GM23248 (cell line): ENCODE measurements around the gene HPSE. TPM values are rescaled to one million over a fixed set of nuclear protein-coding genes. Genes with fewer than 3 reads are reported as not detected.
"Not testable (repeated sequence)": the region's sequence is repeated elsewhere in the genome, so short reads cannot be mapped to it uniquely, and the experiment has no call there.

Source experiments
- DNase-seq: peaks from one replicate; pipeline ENCODE4 v3.0.0-alpha.2; 2015
- H2AFZ ChIP-seq: fragments of 200-600 bp; sonication (generic); 2 replicates; pipeline ENCODE4 v1.6.1; 2016; ENCODE audit warnings: antibody characterized with exemption
- H3F3A ChIP-seq: fragments of 200-600 bp; sonication (generic); 2 replicates; pipeline ENCODE4 v1.6.1; 2016; ENCODE audit warnings: mild to moderate bottlenecking, antibody characterized with exemption, mixed run types; ENCODE audit not compliant: insufficient read depth
- H3K27ac ChIP-seq: fragments of 200-600 bp; sonication (generic); 2 replicates; pipeline ENCODE4 v1.5.1; 2016; ENCODE audit warnings: mild to moderate bottlenecking
- H3K27me3 ChIP-seq: fragments of 200-600 bp; sonication (generic); replicated peaks from 2 replicates; pipeline ENCODE4 v1.6.1; 2016; ENCODE audit warnings: mild to moderate bottlenecking; ENCODE audit not compliant: insufficient read depth
- H3K36me3 ChIP-seq: fragments of 200-600 bp; sonication (generic); 2 replicates; pipeline ENCODE4 v1.6.1; 2016; ENCODE audit warnings: low read depth, mild to moderate bottlenecking
- H3K4me1 ChIP-seq: fragments of 200-600 bp; sonication (generic); 2 replicates; pipeline ENCODE4 v1.6.1; 2016; ENCODE audit warnings: mild to moderate bottlenecking; ENCODE audit not compliant: insufficient read depth
- H3K4me2 ChIP-seq: fragments of 200-600 bp; sonication (generic); one replicate; pipeline ENCODE4 v1.6.1; 2016; ENCODE audit warnings: mild to moderate bottlenecking; ENCODE audit not compliant: unreplicated experiment
- H3K4me3 ChIP-seq: fragments of 200-600 bp; sonication (generic); 2 replicates; pipeline ENCODE4 v1.5.1; 2016; ENCODE audit warnings: mild to moderate bottlenecking
- H3K79me2 ChIP-seq: fragments of 200-600 bp; sonication (generic); 2 replicates; pipeline ENCODE4 v1.6.1; 2016; ENCODE audit warnings: mild to moderate bottlenecking; ENCODE audit not compliant: insufficient read depth
- H3K9ac ChIP-seq: fragments of 200-600 bp; sonication (generic); 2 replicates; pipeline ENCODE4 v1.6.1; 2016; ENCODE audit warnings: mild to moderate bottlenecking
- H3K9me2 ChIP-seq: fragments of 200-600 bp; sonication (generic); 2 replicates; pipeline ENCODE4 v1.6.1; 2016; ENCODE audit warnings: mixed run types, mild to moderate bottlenecking, moderate library complexity; ENCODE audit not compliant: insufficient read depth
- H3K9me3 ChIP-seq: fragments of 200-600 bp; sonication (generic); one replicate; pipeline ENCODE4 v1.6.1; 2017; ENCODE audit warnings: low read depth
- H4K20me1 ChIP-seq: fragments of 200-600 bp; sonication (generic); 2 replicates; pipeline ENCODE4 v1.6.0; 2016; ENCODE audit not compliant: insufficient read depth
- EZH2 ChIP-seq: fragments of 200-600 bp; sonication (generic); IDR thresholded peaks from 2 replicates; pipeline ENCODE4 v1.6.1; 2018; ENCODE audit warnings: antibody characterized with exemption, mild to moderate bottlenecking; ENCODE audit not compliant: insufficient read depth, poor library complexity, severe bottlenecking
- EZH2phosphoT487 ChIP-seq: fragments of 200-600 bp; sonication (generic); IDR thresholded peaks from 2 replicates; pipeline ENCODE4 v1.6.1; 2018; ENCODE audit warnings: antibody characterized with exemption, moderate library complexity, mild to moderate bottlenecking, low read depth; ENCODE audit not compliant: insufficient read depth
- WGBS, 2 experiments: methylation state at CpG; one replicate each; pipeline ENCODE4 v1.1.6; 2015 to 2017; ENCODE audit warnings: low lambda C conversion rate in 2 of 2, low coverage in 1 of 2; ENCODE audit errors: missing lambda C conversion rate in 2 of 2; 5-methylcytosine and 5-hydroxymethylcytosine counted together
- in situ Hi-C: fragments of 300-500 bp; cut with MboI; formaldehyde crosslinking; loops from 2 replicates; pipeline ENCODE4 v1.15.0; 2020
- polyA plus RNA-seq: library from polyadenylated mRNA; unstranded; fragments of >200 nt; fragmentation: Nextera tagmentation; extraction: Ambion mirVana; gene quantifications from 2 replicates; pipeline ENCODE4 v1.2.1, GENCODE V29; 2016
- total RNA-seq: library from RNA; depleted of rRNA; stranded (reverse); fragments of >200 nt; shearing (Covaris generic); gene quantifications from 2 replicates; pipeline ENCODE4 v1.2.3, GENCODE V29; 2014

HPSE gene
- total and polyA plus RNA-seq, 2 experiments from 2014 or later = 0.54 to 1.5 TPM

DNA sequence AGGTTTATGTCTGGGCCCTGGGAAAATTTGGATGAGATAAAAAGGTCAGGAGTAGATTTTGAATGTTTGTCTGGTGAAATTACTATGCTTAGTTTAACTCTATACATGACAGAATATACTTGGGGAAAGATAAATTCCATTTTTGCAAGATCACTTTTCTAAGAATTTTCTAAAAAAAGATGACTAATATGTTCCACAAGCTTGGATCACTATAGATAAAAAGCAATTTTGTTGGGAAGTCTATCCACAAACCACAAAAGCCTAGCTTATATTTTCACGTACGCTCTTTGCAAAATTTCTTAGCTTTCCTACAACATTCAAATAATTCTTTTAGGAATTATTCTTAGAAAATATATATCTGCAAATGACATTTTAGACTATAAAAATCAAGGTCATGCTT, 29.5 kb downstream of the HPSE start:
- Histone ChIP-seq H3K4me3 (no peak overlapping the region), H3F3A (no peaks in the 10 kb centered on the region), H3K9ac (no peak overlapping the region), H3K4me2 (no peak overlapping the region), H3K27me3 (no peaks in the 10 kb centered on the region), H3K79me2 (no peaks in the 10 kb centered on the region), H4K20me1 (no peaks in the 10 kb centered on the region), H3K36me3 (no peaks in the 10 kb centered on the region), H3K4me1 (no peaks in the 10 kb centered on the region), H3K9me2 (no peaks in the 10 kb centered on the region), H2AFZ (no peak overlapping the region), H3K9me3 (no peaks in the 10 kb centered on the region), H3K27ac (no peak overlapping the region)
- in situ Hi-C loops = no loop called here
- TF ChIP-seq EZH2phosphoT487 (no peak), EZH2 (no peak)
- WGBS, 2 experiments = 88 to 91% methylated on average over 2 of the region's 2 CpGs
- peak; percentile 4 for DNase-seq

DNA sequence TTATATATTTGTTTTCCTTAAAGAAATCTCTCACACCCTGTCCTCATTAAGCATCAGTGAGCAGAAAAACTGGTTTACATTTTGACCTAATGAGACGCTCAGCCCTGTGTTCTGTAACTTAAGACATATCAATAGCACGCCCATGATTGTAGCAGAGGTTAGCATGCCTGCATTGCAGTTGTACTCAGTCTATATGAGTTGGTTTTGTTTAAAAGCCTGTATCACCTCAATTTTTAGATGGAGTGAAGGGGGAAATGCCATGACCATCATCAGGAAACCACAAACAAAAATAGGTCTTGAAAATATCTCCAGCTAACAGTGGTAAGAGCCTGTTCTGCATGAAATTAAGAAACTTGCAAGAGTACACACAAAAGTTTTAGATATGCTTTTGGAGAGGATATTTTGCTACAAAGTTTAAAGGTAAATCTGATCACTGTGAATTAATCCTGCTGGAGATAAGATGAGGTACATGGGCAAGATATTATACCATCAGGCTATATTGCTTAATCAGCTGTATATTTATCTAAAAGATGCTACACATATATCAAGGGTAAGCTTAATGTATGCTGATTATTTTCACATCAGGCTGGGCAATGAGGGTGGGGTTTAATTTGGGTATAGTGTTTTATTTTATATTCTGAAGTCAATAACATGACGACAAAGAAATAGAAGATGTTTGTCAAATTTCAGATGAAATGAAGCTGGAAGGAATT, 36.9 kb downstream of the HPSE start:
- no peak overlapping the region for H3K9ac ChIP-seq
- H3K4me1 ChIP-seq = no peaks in the 10 kb centered on the region
- H3K79me2 ChIP-seq = no peaks in the 10 kb centered on the region
- no peak overlapping the region for H2AFZ ChIP-seq
- H3K27ac ChIP-seq = no peak overlapping the region
- no peak overlapping the region for H3K4me3 ChIP-seq
- H3K4me2 ChIP-seq = no peak overlapping the region
- WGBS, 2 experiments = 60 to 62% methylated on average over 3 of the region's 3 CpGs
- H4K20me1 ChIP-seq = no peaks in the 10 kb centered on the region
- H3K9me2 ChIP-seq = no peaks in the 10 kb centered on the region
- H3K9me3 ChIP-seq = no peaks in the 10 kb centered on the region
- H3K36me3 ChIP-seq = no peaks in the 10 kb centered on the region
- in situ Hi-C loops = no loop called here
- H3K27me3 ChIP-seq = no peaks in the 10 kb centered on the region
- DNase-seq = no peak
- TF ChIP-seq EZH2 (no peak), EZH2phosphoT487 (no peak)
- no peaks in the 10 kb centered on the region for H3F3A ChIP-seq

- no peaks in the 10 kb centered on the region for H3K36me3 ChIP-seq
- no peaks in the 10 kb centered on the region for H3K9me3 ChIP-seq
- H3K79me2 ChIP-seq = no peaks in the 10 kb centered on the region
- no peaks in the 10 kb centered on the region for H3F3A ChIP-seq
- no peaks in the 10 kb centered on the region for H3K4me1 ChIP-seq
- no peaks in the 10 kb centered on the region for H3K27me3 ChIP-seq
- TF ChIP-seq EZH2phosphoT487 = no peak
- no peak for TF ChIP-seq EZH2
- H3K9me2 ChIP-seq = no peaks in the 10 kb centered on the region
- H3K27ac ChIP-seq = no peak overlapping the region
- H3K9ac ChIP-seq = no peak overlapping the region
- H3K4me3 ChIP-seq = no peak overlapping the region
- in situ Hi-C loops = no loop called here
- 78 to 82% methylated on average over 8 of the region's 8 CpGs for WGBS, 2 experiments
- no peak for DNase-seq
- no peak overlapping the region for H3K4me2 ChIP-seq
- no peaks in the 10 kb centered on the region for H4K20me1 ChIP-seq
- no peak overlapping the region; the same call in 1 of the 2 replicates for H2AFZ ChIP-seq
These were observed 41.2 kb downstream of the HPSE start for GRCh38 chr4:83293305-83294046.

DNA sequence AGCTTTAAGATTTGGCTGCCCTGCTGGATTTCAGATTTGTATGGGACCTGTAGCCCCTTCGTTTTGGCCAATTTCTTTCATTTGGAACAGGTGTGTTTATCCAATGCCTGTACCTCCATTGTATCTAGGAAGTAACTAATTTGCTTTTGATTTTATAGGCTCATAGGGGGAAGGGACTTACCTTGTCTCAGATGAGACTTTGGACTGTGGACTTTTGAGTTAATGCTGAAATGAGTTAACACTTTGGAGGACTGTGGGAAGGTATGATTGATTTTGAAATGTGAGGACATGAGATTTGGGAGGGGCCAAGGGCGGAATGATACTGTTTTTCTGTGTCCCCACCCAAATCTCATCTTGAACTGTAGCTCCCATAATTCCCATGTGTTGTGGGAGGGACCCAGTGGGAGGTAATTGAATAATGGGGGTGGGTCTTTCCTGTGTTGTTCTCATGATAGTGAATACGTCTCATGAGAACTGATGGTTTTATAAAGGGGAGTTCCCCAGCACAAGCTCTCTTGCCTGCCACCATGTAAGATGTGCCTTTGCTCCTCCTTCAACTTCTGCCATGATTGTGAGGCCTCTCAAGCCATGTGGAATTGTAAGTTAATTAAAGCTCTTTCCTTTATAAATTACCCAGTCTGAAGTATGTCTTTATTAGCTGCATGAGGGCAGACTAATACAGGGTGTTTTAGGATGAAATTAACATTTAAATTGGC, 44.4 kb downstream of the HPSE start:
- H3K4me1 ChIP-seq, H3K4me2 ChIP-seq, H3K9ac ChIP-seq, in situ Hi-C loops, H3K79me2 ChIP-seq, H3K27me3 ChIP-seq, H3K4me3 ChIP-seq, DNase-seq, H3K27ac ChIP-seq, H3K9me2 ChIP-seq, H3K36me3 ChIP-seq, H4K20me1 ChIP-seq, H3F3A ChIP-seq, H3K9me3 ChIP-seq, H2AFZ ChIP-seq: not testable (repeated sequence)
- WGBS, 2 experiments = 62 to 72% methylated on average over 3 of the region's 3 CpGs

GRCh38 chr4:83288381-83288780, 46.3 kb downstream of the HPSE start:
- H3K9me2 ChIP-seq, H4K20me1 ChIP-seq, H3K36me3 ChIP-seq, H3K4me3 ChIP-seq, H3K4me2 ChIP-seq, H3K79me2 ChIP-seq, H3K4me1 ChIP-seq, H3K27ac ChIP-seq, H3K27me3 ChIP-seq, H3K9ac ChIP-seq, in situ Hi-C loops, H3K9me3 ChIP-seq, H2AFZ ChIP-seq, DNase-seq: not testable (repeated sequence)
- WGBS, 2 experiments = 30 to 57% methylated on average over 1 of the region's 1 CpG
- peaks cover 14% of the 10 kb centered on the region for H3F3A ChIP-seq
